Measurements from ENCODE around the gene RALA. TPM values are rescaled to one million over a fixed set of nuclear protein-coding genes. Genes with fewer than 3 reads are reported as not detected.

Gene RALA
- total RNA-seq, 1 experiment from 2014 or later, result 27.3 TPM

- no peaks in the 10 kb centered on the region for H3K27me3 ChIP-seq (ENCODE audit: insufficient read depth, low read length)
- H3K9ac ChIP-seq (ENCODE audit: low read length), result no peak overlapping the region
- no peak overlapping the region for H3K27ac ChIP-seq (ENCODE audit: low read depth, low read length)
- no peak overlapping the region for H2AFZ ChIP-seq (ENCODE audit: low read depth, low read length, poor library complexity, severe bottlenecking)
- H3K36me3 ChIP-seq (ENCODE audit: control insufficient read depth in 1 of 2, insufficient read depth in 2 of 2, low read length in 2 of 2), result no peaks in the 10 kb centered on the region; a peak in 1 of 4 replicates
- H3K9me3 ChIP-seq (ENCODE audit: control insufficient read depth in 1 of 2, insufficient read depth in 1 of 2, low read depth in 1 of 2, low read length in 2 of 2), result no peaks in the 10 kb centered on the region
- intact Hi-C loops (cut with micrococcal nuclease), result no loop called here
- peaks cover 87% of the 10 kb centered on the region for H3K79me2 ChIP-seq (ENCODE audit: insufficient read depth, low read length)
- POLR2A ChIA-PET, result no interaction called here
- peaks cover 0 to 8% of the 10 kb centered on the region in 2 experiments; a peak in 1 of 4 replicates for H3K4me1 ChIP-seq (ENCODE audit: control insufficient read depth in 1 of 2, insufficient read depth in 2 of 2, low read length in 2 of 2)
- H3K4me2 ChIP-seq (ENCODE audit: low read length), result no peak overlapping the region
- H3K4me3 ChIP-seq (replicated peaks in 1 of 2; ENCODE audit: low read depth in 1 of 2, low read length in 2 of 2), result no peak overlapping the region
- CTCF ChIA-PET, result no interaction called here
- RAD21 ChIA-PET (ENCODE audit: low non-redundant PET in 1 of 2, low total read pairs in 2 of 2, uncharacterized antibody in 2 of 2, unreplicated experiment in 2 of 2), result no interaction called here
- H3K9me2 ChIP-seq (ENCODE audit: insufficient read depth), result no peaks in the 10 kb centered on the region
- BruUV-seq (replicated peaks), result no TSS peak
- H4K20me1 ChIP-seq (ENCODE audit: insufficient read depth), result 0 out of 2 replicates have a peak, but pooled peaks cover 4% of the 10 kb centered on the region
- TF ChIP-seq POLR2AphosphoS5 (IDR thresholded peaks at IDR 0.05; ENCODE audit: low read depth, low read length) (no peak), ZFX (IDR thresholded peaks at IDR 0.05) (no peak), ZBTB33 (IDR thresholded peaks at IDR 0.05; ENCODE audit: extremely low read depth, insufficient replicate concordance, low read length) (no peak), SP1 (IDR thresholded peaks at IDR 0.05; ENCODE audit: low read depth) (no peak), REST (IDR thresholded peaks at IDR 0.05; ENCODE audit: low read depth) (no peak), CBX3 (IDR thresholded peaks at IDR 0.05; ENCODE audit: low read depth) (no peak), JUND (IDR thresholded peaks at IDR 0.05) (no peak)
- TF ChIP-seq, protein P1, sequence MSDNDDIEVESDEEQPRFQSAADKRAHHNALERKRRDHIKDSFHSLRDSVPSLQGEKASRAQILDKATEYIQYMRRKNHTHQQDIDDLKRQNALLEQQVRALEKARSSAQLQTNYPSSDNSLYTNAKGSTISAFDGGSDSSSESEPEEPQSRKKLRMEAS (IDR thresholded peaks at IDR 0.05), result no peak
- DNase-seq (ENCODE audit: low read depth, low spot score), result no peak
- ATAC-seq, result no peak
Observed at GRCh38 chr7:39637963-39638485, 14.7 kb downstream of the RALA start.
